ENCODE measurements around the gene CD151. TPM values are rescaled to one million over a fixed set of nuclear protein-coding genes. Genes with fewer than 3 reads are reported as not detected.
A peak's percentile ranks its signal among the peaks of the same experiment; 100 is the strongest.

CD151 gene
- total and polyA plus RNA-seq, 7 donors: 84.4 to 436 (median 248) TPM

GRCh38 chr11:848380-848931, 15.7 kb downstream of the CD151 start:
- intact Hi-C loops (cut with DNase I): loop anchor here (2.0 to 5.0 kb wide), 3 partner anchors 64 to 202 kb away; partner anchors contain the start of genes AP2A2 and CHID1
- peaks cover 0 to 23% (median 9%) of the 10 kb centered on the region in 3 donors for H3K27me3 ChIP-seq
- peaks cover 0 to 69% (median 60%) of the 10 kb centered on the region in 4 donors for H3K4me1 ChIP-seq
- no peak overlapping the region for H3K4me3 ChIP-seq
- no peak overlapping the region for H3K27ac ChIP-seq
- no peak for DNase-seq
- 6 to 26% methylated on average over 14 of the region's 14 CpGs for WGBS, 2 donors
- TF ChIP-seq POLR2AphosphoS5 (IDR thresholded peaks at IDR 0.05): no peak
- no peak for TF ChIP-seq POLR2A (IDR thresholded peaks at IDR 0.05)
- peak; percentile 58 to 96 (median 86) for TF ChIP-seq CTCF (IDR thresholded peaks at IDR 0.05)
- no peaks in the 10 kb centered on the region for H3K36me3 ChIP-seq
- H3K9me3 ChIP-seq: no peaks in the 10 kb centered on the region

- intact Hi-C loops (cut with DNase I): loop anchor here (2.0 to 5.0 kb wide), 3 partner anchors 63 to 202 kb away; partner anchors contain the start of genes AP2A2 and CHID1
- Histone ChIP-seq H3K4me3 (peak overlapping the region; percentile 1 to 54 (median 46)), H3K36me3 (no peaks in the 10 kb centered on the region), H3K27me3 (peaks cover 0 to 23% (median 9%) of the 10 kb centered on the region in 3 donors), H3K27ac (peak overlapping the region in 1 of 4 donors; percentile 21), H3K4me1 (peaks cover 0 to 61% (median 52%) of the 10 kb centered on the region in 4 donors), H3K9me3 (no peaks in the 10 kb centered on the region)
- TF ChIP-seq CTCF (IDR thresholded peaks at IDR 0.05) (no peak), POLR2A (IDR thresholded peaks at IDR 0.05) (no peak), POLR2AphosphoS5 (IDR thresholded peaks at IDR 0.05) (no peak), EP300 (IDR thresholded peaks at IDR 0.05) (no peak)
- DNase-seq: no peak
- WGBS, 2 donors: 2 to 3% methylated on average over 71 of the region's 71 CpGs
These were observed 16.5 kb downstream of the CD151 start for GRCh38 chr11:849104-849824.

GRCh38 chr11:849951-850774, 17.4 kb downstream of the CD151 start:
- intact Hi-C loops (cut with DNase I): loop anchor here (2.0 to 5.0 kb wide), 3 partner anchors 62 to 201 kb away; partner anchors contain the start of genes AP2A2 and CHID1
- WGBS, 2 donors: 9 to 28% methylated on average over 97 of the region's 97 CpGs
- no peak overlapping the region for H3K27ac ChIP-seq
- no peak for TF ChIP-seq CTCF (IDR thresholded peaks at IDR 0.05)
- no peak for TF ChIP-seq EP300 (IDR thresholded peaks at IDR 0.05)
- TF ChIP-seq POLR2A (IDR thresholded peaks at IDR 0.05): no peak
- TF ChIP-seq POLR2AphosphoS5 (IDR thresholded peaks at IDR 0.05): no peak
- H3K36me3 ChIP-seq: no peaks in the 10 kb centered on the region
- DNase-seq: no peak
- peak overlapping the region in 3 of 4 donors; percentile 41 to 54 (median 50) for H3K4me3 ChIP-seq
- H3K27me3 ChIP-seq: peaks cover 0 to 23% (median 9%) of the 10 kb centered on the region in 3 donors
- H3K9me3 ChIP-seq: no peaks in the 10 kb centered on the region
- peaks cover 0 to 52% (median 43%) of the 10 kb centered on the region in 4 donors for H3K4me1 ChIP-seq

GRCh38 chr11:850775-851763, 18.3 kb downstream of the CD151 start:
- no peak for DNase-seq
- TF ChIP-seq EP300 (IDR thresholded peaks at IDR 0.05) (no peak), POLR2A (IDR thresholded peaks at IDR 0.05) (no peak), POLR2AphosphoS5 (IDR thresholded peaks at IDR 0.05) (no peak), CTCF (IDR thresholded peaks at IDR 0.05) (no peak)
- H3K9me3 ChIP-seq: no peaks in the 10 kb centered on the region
- intact Hi-C loops (cut with DNase I): no loop called here
- peaks cover 0 to 23% (median 9%) of the 10 kb centered on the region in 3 donors for H3K27me3 ChIP-seq
- peaks cover 0 to 42% (median 36%) of the 10 kb centered on the region in 4 donors for H3K4me1 ChIP-seq
- 28 to 68% methylated on average over 28 of the region's 28 CpGs for WGBS, 2 donors
- H3K36me3 ChIP-seq: peaks cover 0 to 7% (median 0%) of the 10 kb centered on the region in 4 donors
- H3K27ac ChIP-seq: no peak overlapping the region
- H3K4me3 ChIP-seq: no peak overlapping the region

All from sigmoid colon (tissue), 7 donors.